Measurements from ENCODE around the gene IRF4.
A peak's percentile ranks its signal among the peaks of the same experiment; 100 is the strongest.

Gene IRF4

GRCh38 chr6:362231-362923, 29.2 kb upstream of the IRF4 start:
- Histone ChIP-seq H3K9ac (ENCODE audit: low read length) (no peak overlapping the region), H3K4me1 (ENCODE audit: control insufficient read depth, insufficient read depth, low read length) (peaks cover 9% of the 10 kb centered on the region), H3K9me3 (ENCODE audit: control insufficient read depth, low read length) (no peaks in the 10 kb centered on the region), H3K4me3 (ENCODE audit: low read length) (no peak overlapping the region), H3K27me3 (replicated peaks; ENCODE audit: control insufficient read depth, insufficient read depth, low read length) (peaks cover 50% of the 10 kb centered on the region), H3K36me3 (ENCODE audit: control insufficient read depth, insufficient read depth, low read length, severe bottlenecking) (no peaks in the 10 kb centered on the region)
- DNase-seq (ENCODE audit: low read depth) = no peak

DNA sequence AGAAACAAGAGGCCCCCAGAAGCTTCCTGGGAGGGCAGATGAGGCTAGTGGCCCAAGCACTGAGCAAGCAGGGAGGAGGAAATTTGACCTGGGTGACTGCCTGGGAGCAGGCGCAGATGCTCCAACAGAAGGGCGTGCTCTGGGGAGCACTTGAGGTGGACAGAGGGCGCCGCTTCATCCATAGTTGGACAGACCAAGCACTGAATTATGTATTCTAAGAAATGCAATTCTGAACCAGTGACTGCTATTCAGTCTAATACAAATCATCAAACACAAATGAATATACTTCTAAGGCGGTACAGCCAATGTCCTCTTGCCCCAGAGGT, 28.7 kb upstream of the IRF4 start:
- Histone ChIP-seq H3K9me3 (ENCODE audit: control insufficient read depth, low read length) (no peaks in the 10 kb centered on the region), H3K36me3 (ENCODE audit: control insufficient read depth, insufficient read depth, low read length, severe bottlenecking) (no peaks in the 10 kb centered on the region), H3K27me3 (replicated peaks; ENCODE audit: control insufficient read depth, insufficient read depth, low read length) (peaks cover 53% of the 10 kb centered on the region), H3K4me1 (ENCODE audit: control insufficient read depth, insufficient read depth, low read length) (peaks cover 9% of the 10 kb centered on the region), H3K4me3 (ENCODE audit: low read length) (no peak overlapping the region), H3K9ac (ENCODE audit: low read length) (no peak overlapping the region)
- DNase-seq (ENCODE audit: low read depth) = no peak

DNA sequence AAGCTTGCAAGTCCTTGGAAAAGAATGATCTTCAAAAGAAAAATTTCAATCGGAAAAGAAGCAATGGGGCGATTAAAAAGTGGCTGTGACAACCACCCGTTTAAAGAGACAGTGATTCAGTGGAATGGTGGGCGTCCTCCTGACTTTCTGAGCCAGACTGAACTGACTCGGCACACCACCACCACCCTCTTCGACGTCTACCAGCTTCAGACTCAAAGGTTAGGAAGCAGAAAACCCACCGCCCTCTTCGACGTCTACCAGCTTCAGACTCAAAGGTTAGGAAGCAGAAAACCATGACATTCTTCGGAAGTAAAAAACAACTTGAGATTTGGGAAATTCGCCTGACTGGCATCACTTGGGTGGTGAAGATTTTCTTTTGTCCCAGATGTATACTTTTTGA, 28.3 kb upstream of the IRF4 start:
- Histone ChIP-seq H3K27me3 (replicated peaks; ENCODE audit: control insufficient read depth, insufficient read depth, low read length) (peaks cover 52% of the 10 kb centered on the region), H3K9ac (ENCODE audit: low read length) (no peak overlapping the region), H3K4me3 (ENCODE audit: low read length) (no peak overlapping the region), H3K36me3 (ENCODE audit: control insufficient read depth, insufficient read depth, low read length, severe bottlenecking) (no peaks in the 10 kb centered on the region), H3K4me1 (ENCODE audit: control insufficient read depth, insufficient read depth, low read length) (peaks cover 9% of the 10 kb centered on the region), H3K9me3 (ENCODE audit: control insufficient read depth, low read length) (no peaks in the 10 kb centered on the region)
- no peak for DNase-seq (ENCODE audit: low read depth)

DNA sequence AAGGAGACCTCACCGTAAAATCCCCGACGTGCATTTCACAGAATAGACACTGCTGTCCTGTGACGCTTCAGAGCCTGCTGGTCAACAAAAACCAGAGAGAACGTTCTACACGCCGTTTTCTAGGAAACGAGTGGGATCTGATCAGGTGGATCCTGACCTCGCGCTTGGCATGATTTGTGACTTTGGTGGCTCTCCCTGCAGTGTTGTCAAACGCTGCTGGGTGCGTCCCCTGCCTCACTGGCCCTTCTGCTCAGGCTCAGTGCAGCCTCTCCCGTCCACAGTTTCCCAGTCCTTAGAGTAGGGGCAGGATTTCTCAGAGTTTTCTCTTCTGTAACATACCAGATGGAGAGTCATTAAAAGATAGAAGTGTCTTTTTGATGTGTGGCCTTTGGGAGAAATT, 27.6 kb upstream of the IRF4 start:
- Histone ChIP-seq H3K4me1 (ENCODE audit: control insufficient read depth, insufficient read depth, low read length) (peaks cover 9% of the 10 kb centered on the region), H3K4me3 (ENCODE audit: low read length) (no peak overlapping the region), H3K9me3 (ENCODE audit: control insufficient read depth, low read length) (no peaks in the 10 kb centered on the region), H3K9ac (ENCODE audit: low read length) (no peak overlapping the region), H3K27me3 (replicated peaks; ENCODE audit: control insufficient read depth, insufficient read depth, low read length) (peaks cover 56% of the 10 kb centered on the region), H3K36me3 (ENCODE audit: control insufficient read depth, insufficient read depth, low read length, severe bottlenecking) (no peaks in the 10 kb centered on the region)
- DNase-seq (ENCODE audit: low read depth) = no peak

- H3K9ac ChIP-seq (ENCODE audit: low read length) = no peak overlapping the region
- H3K4me1 ChIP-seq (ENCODE audit: control insufficient read depth, insufficient read depth, low read length) = peaks cover 9% of the 10 kb centered on the region
- DNase-seq (ENCODE audit: low read depth) = no peak
- peaks cover 65% of the 10 kb centered on the region for H3K27me3 ChIP-seq (replicated peaks; ENCODE audit: control insufficient read depth, insufficient read depth, low read length)
- H3K9me3 ChIP-seq (ENCODE audit: control insufficient read depth, low read length) = no peaks in the 10 kb centered on the region
- H3K36me3 ChIP-seq (ENCODE audit: control insufficient read depth, insufficient read depth, low read length, severe bottlenecking) = no peaks in the 10 kb centered on the region
- no peak overlapping the region for H3K4me3 ChIP-seq (ENCODE audit: low read length)
These were observed 26.7 kb upstream of the IRF4 start for GRCh38 chr6:364609-365540.

DNA sequence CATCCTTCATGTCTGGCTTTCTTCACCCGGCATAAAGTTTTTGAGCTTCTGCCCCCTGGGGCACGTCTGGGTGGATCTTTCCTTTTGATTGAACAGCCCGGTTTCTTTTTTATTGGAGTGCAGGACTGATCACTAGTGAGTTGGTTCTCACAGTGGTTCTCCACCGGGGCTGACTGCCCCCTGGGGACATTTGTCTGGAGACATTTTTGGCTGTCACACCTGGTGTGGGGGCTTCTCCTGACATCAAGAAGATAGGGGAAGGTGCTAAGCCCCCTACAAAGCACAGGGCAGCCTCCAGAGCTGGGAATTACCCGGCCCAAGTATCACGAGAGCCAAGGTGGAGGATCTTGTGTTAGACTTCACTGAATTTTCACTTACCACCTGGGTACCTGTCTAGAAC, 25.7 kb upstream of the IRF4 start:
- Histone ChIP-seq H3K27me3 (replicated peaks; ENCODE audit: control insufficient read depth, insufficient read depth, low read length) (peaks cover 74% of the 10 kb centered on the region), H3K4me1 (ENCODE audit: control insufficient read depth, insufficient read depth, low read length) (peaks cover 9% of the 10 kb centered on the region), H3K36me3 (ENCODE audit: control insufficient read depth, insufficient read depth, low read length, severe bottlenecking) (no peaks in the 10 kb centered on the region), H3K4me3 (ENCODE audit: low read length) (no peak overlapping the region), H3K9me3 (ENCODE audit: control insufficient read depth, low read length) (no peaks in the 10 kb centered on the region), H3K9ac (ENCODE audit: low read length) (no peak overlapping the region)
- no peak for DNase-seq (ENCODE audit: low read depth)

- Histone ChIP-seq H3K9me3 (ENCODE audit: control insufficient read depth, low read length) (no peaks in the 10 kb centered on the region), H3K27me3 (replicated peaks; ENCODE audit: control insufficient read depth, insufficient read depth, low read length) (peaks cover 70% of the 10 kb centered on the region), H3K4me1 (ENCODE audit: control insufficient read depth, insufficient read depth, low read length) (peaks cover 6% of the 10 kb centered on the region), H3K4me3 (ENCODE audit: low read length) (no peak overlapping the region), H3K36me3 (ENCODE audit: control insufficient read depth, insufficient read depth, low read length, severe bottlenecking) (no peaks in the 10 kb centered on the region), H3K9ac (ENCODE audit: low read length) (no peak overlapping the region)
- DNase-seq (ENCODE audit: low read depth) = peak; percentile 27
These were observed 24.9 kb upstream of the IRF4 start for GRCh38 chr6:366389-367297.

DNA sequence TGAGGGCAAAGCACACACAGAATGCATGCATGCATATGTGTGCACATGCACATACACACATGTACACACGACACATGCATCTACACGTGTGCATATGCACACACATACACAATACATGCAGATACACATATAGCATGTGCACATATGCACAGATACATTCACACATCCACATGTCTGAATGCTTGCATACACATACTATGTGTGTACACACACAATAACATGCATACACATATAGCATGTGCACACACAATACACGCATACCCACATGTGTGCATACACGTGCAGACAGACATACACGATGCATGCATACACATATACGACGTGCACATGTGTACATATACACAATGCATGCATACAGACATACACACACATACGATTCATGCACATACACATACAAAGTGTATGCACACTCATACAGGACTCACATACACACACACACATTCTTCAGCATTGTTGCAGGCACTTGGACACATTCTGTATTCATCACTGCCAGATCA, 24.2 kb upstream of the IRF4 start:
- Histone ChIP-seq H3K27me3 (replicated peaks; ENCODE audit: control insufficient read depth, insufficient read depth, low read length) (peaks cover 75% of the 10 kb centered on the region), H3K9me3 (ENCODE audit: control insufficient read depth, low read length) (no peaks in the 10 kb centered on the region), H3K4me1 (ENCODE audit: control insufficient read depth, insufficient read depth, low read length) (peaks cover 6% of the 10 kb centered on the region), H3K36me3 (ENCODE audit: control insufficient read depth, insufficient read depth, low read length, severe bottlenecking) (no peaks in the 10 kb centered on the region), H3K4me3 (ENCODE audit: low read length) (no peak overlapping the region), H3K9ac (ENCODE audit: low read length) (no peak overlapping the region)
- DNase-seq (ENCODE audit: low read depth) = no peak

DNA sequence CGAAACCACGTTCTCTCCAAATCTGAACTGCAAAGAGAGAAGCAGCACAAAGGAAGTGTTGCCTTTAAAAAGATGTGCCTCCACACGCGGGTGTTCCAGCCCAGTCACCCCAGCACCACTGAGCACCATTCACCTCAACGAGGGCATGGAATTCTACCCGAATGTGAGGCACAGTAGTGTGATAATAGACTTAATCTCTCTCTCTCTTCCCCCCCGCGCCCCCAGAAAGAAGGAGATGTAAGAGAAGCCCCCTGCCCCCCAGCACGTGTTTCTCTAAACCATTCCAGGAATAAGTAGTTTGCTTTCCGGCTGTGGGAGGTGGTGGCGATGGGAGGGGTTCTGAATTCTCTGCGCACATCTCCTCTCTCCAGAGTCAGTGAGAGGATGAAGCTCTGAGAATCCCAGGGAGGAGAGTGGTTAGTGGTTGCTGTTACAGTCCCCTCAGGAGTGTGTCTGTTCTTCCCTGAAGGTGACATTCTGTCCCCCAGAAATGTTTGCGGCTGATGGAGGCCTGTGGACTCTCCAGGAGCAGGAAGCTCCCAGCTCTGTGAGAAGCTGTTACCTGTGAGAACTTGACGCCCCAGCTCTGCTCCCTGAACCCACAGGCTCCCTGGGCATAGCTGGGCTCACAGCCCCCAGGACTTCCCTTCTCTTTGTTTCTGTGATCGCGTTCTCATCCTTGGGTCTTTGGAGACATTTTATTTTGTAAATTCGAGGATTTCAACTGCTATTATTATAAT, 23.5 kb upstream of the IRF4 start:
- Histone ChIP-seq H3K4me3 (ENCODE audit: low read length) (no peak overlapping the region), H3K9me3 (ENCODE audit: control insufficient read depth, low read length) (no peaks in the 10 kb centered on the region), H3K27me3 (replicated peaks; ENCODE audit: control insufficient read depth, insufficient read depth, low read length) (peaks cover 78% of the 10 kb centered on the region), H3K4me1 (ENCODE audit: control insufficient read depth, insufficient read depth, low read length) (peaks cover 6% of the 10 kb centered on the region), H3K9ac (ENCODE audit: low read length) (no peak overlapping the region), H3K36me3 (ENCODE audit: control insufficient read depth, insufficient read depth, low read length, severe bottlenecking) (no peaks in the 10 kb centered on the region)
- no peak for DNase-seq (ENCODE audit: low read depth)

DNA sequence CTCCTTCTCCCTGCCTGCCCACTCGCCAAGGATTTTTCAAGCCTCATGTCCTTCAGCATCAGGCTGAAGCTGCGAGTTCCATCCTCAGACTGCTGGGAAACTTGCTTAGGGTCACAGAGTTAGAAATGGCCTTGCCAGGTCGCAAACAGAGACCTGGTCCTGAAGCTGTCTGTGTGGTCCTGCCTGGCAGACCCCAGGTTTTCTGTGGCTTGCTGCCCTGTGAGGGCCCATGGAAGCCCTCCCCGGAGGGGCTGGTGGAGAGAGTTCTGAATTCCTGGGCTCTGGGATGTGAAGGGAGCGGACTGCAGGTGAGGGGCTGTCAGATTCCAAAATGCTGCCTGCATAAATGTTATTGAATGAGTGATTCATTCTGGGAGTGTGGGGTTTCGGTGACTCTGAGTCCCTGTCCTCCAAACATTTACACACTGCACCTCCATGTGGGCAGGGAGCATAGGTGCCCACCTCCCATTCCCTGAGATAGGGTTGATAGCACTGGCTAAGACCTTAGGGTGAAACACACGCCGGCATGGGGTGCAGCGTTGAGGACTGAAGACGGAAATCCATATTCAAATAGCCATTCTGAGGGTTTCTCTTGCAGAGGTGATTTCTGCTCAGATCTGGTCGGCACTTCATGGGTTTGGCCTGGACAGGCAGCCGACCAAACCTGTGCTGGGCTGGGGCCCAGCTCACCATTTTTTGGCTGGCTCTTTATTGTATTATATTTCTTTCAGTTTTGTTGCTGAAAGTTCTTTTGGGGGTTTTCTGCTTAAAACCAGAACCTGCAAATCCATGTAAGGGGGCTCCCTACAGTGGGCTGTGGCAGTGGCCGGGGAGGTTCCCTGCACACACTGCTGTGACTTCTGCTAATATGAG, 21.8 kb upstream of the IRF4 start:
- H3K4me3 ChIP-seq (ENCODE audit: low read length) = no peak overlapping the region
- H3K9ac ChIP-seq (ENCODE audit: low read length) = no peak overlapping the region
- peaks cover 6% of the 10 kb centered on the region for H3K4me1 ChIP-seq (ENCODE audit: control insufficient read depth, insufficient read depth, low read length)
- no peaks in the 10 kb centered on the region for H3K9me3 ChIP-seq (ENCODE audit: control insufficient read depth, low read length)
- DNase-seq (ENCODE audit: low read depth) = no peak
- peaks cover 81% of the 10 kb centered on the region for H3K27me3 ChIP-seq (replicated peaks; ENCODE audit: control insufficient read depth, insufficient read depth, low read length)
- H3K36me3 ChIP-seq (ENCODE audit: control insufficient read depth, insufficient read depth, low read length, severe bottlenecking) = no peaks in the 10 kb centered on the region

Measured in adipocyte (in vitro differentiated cells).